Peyer's patch (tissue), 4 donors: Measurements from ENCODE around the gene DDB1.

ENCODE experiments used
- CTCF ChIP-seq, 6 experiments: fragments of 450-650 bp in 4 of 6; fragments of 200-600 bp in 2 of 6; sonication (generic) in 1 of 6; IDR thresholded peaks; one replicate each; pipeline ENCODE4 v1.5.1; 2017 to 2019; ENCODE audit warnings: antibody characterized with exemption in 6 of 6, mild to moderate bottlenecking in 3 of 6, moderate library complexity in 1 of 6
- POLR2A ChIP-seq, 2 donors: fragments of 450-650 bp; IDR thresholded peaks; one replicate each; pipeline ENCODE4 v1.5.1; 2017; ENCODE audit warnings: antibody characterized with exemption in 2 of 2, mild to moderate bottlenecking in 2 of 2, moderate library complexity in 2 of 2

- TF ChIP-seq POLR2A (IDR thresholded peaks at IDR 0.05) (no peak), CTCF (IDR thresholded peaks at IDR 0.05) (no peak)
Measured at GRCh38 chr11:61265357-61265756, 67.5 kb downstream of the DDB1 start.
